CD4-positive, alpha-beta T cell (primary cell): ENCODE measurements around the gene JDP2. TPM values are rescaled to one million over a fixed set of nuclear protein-coding genes. Genes with fewer than 3 reads are reported as not detected.

Experiments used
- ATAC-seq: fragments of 200-7000 bp; cut with Tn5 transposase; one replicate; pipeline ENCODE4 v1.10.0; 2022; ENCODE audit warnings: mild to moderate bottlenecking; ENCODE audit not compliant: poor library complexity
- CTCF ChIA-PET: fragments of 350-600 bp; sonication (Branson Sonifier 250); formaldehyde crosslinking; loops from one replicate; lab custom pipeline; 2021; ENCODE audit warnings: antibody characterized with exemption, inconsistent platforms; lab: Charles Lee
- POLR2A ChIA-PET: fragments of 350-600 bp; sonication (Branson Sonifier 250); formaldehyde crosslinking; loops from one replicate; lab custom pipeline; 2021; ENCODE audit warnings: antibody characterized with exemption, inconsistent platforms; lab: Charles Lee
- DNase-seq, 14 experiments: peaks; one replicate each; pipeline ENCODE4 v3.0.0-alpha.2; 2013 to 2020; ENCODE audit warnings: mixed read lengths in 2 of 14
- H3K27ac ChIP-seq, 2 donors: one replicate each; pipeline versions ENCODE4 v1.5.1 to v1.7.0; 2013; ENCODE audit warnings: low read length in 2 of 2, low read depth in 1 of 2, mild to moderate bottlenecking in 1 of 2
- H3K27me3 ChIP-seq, 2 experiments: 1 replicate in 1 of 2; 2 replicates in 1 of 2; pipeline versions ENCODE4 v1.6.1 to v1.7.0; 2013; ENCODE audit warnings: low read length in 2 of 2, control low read depth in 1 of 2, mild to moderate bottlenecking in 1 of 2, moderate library complexity in 1 of 2; ENCODE audit not compliant: insufficient read depth in 2 of 2, control insufficient read depth in 1 of 2
- H3K36me3 ChIP-seq: one replicate; pipeline ENCODE4 v1.6.1; 2013; ENCODE audit warnings: low read length, control low read depth; ENCODE audit not compliant: insufficient read depth
- H3K4me1 ChIP-seq: one replicate; pipeline ENCODE4 v1.6.1; 2013; ENCODE audit warnings: low read length, control low read depth; ENCODE audit not compliant: insufficient read depth
- H3K4me3 ChIP-seq: one replicate; pipeline ENCODE4 v1.5.1; 2013; ENCODE audit warnings: mild to moderate bottlenecking, low read length, moderate library complexity
- H3K9me3 ChIP-seq, 2 experiments: 1 replicate in 1 of 2; 2 replicates in 1 of 2; pipeline versions ENCODE4 v1.6.1 to v1.7.0; 2013; ENCODE audit warnings: low read length in 2 of 2, mild to moderate bottlenecking in 2 of 2, control low read depth in 1 of 2, moderate library complexity in 1 of 2; ENCODE audit not compliant: control insufficient read depth in 1 of 2, insufficient read depth in 1 of 2
- H3K27ac Mint-ChIP-seq: one replicate; pipeline ENCODE4 v1.8.0; 2020; ENCODE audit warnings: mixed read lengths
- H3K27me3 Mint-ChIP-seq: one replicate; pipeline ENCODE4 v1.8.0; 2021; ENCODE audit warnings: mixed read lengths
- H3K36me3 Mint-ChIP-seq: one replicate; pipeline ENCODE4 v1.8.0; 2021; ENCODE audit warnings: low read depth, mixed read lengths
- H3K4me1 Mint-ChIP-seq: one replicate; pipeline ENCODE4 v1.8.0; 2021; ENCODE audit warnings: low read depth, mixed read lengths
- H3K4me3 Mint-ChIP-seq: one replicate; pipeline ENCODE4 v1.8.0; 2020; ENCODE audit warnings: mild to moderate bottlenecking, mixed read lengths
- H3K9me3 Mint-ChIP-seq: one replicate; pipeline ENCODE4 v1.8.0; 2020; ENCODE audit warnings: mixed read lengths
- CTCF ChIP-seq: fragments of 200-600 bp; IDR thresholded peaks from one replicate; pipeline ENCODE4 v1.8.0; 2022; ENCODE audit warnings: antibody characterized with exemption, mild to moderate bottlenecking
- intact Hi-C, 2 experiments: fragments of 100-400 bp; cut with DNase I in 1 of 2; cut with micrococcal nuclease in 1 of 2; formaldehyde crosslinking; loops; one replicate each; pipeline versions ENCODE4 v1.15.1 to v1.9.0; 2023 to 2025; cut with DNase I, micrococcal nuclease
- total RNA-seq, 174 experiments: library from RNA in 2 of 174; stranded (reverse) in 2 of 174; gene quantifications; one replicate each; pipeline ENCODE4 v1.2.3 and lab custom pipeline; 2021 to 2026

JDP2 gene
- total RNA-seq, 2 experiments from 2014 or later = 1.1 to 1.2 TPM

GRCh38 chr14:75433631-75434071, 5.8 kb downstream of the JDP2 start:
- POLR2A ChIA-PET = interaction anchor here (0.7 kb wide), 1 partner anchor 37 kb away, joined by 3 read pairs; no protein-coding TSS in a partner anchor
- CTCF ChIA-PET = interaction anchor here (0.8 to 1.3 kb wide), 2 partner anchors 128 to 143 kb away, joined by 3 to 4 read pairs; no protein-coding TSS in a partner anchor
- DNase-seq (no peak), ATAC-seq (no peak)
- no peaks in the 10 kb centered on the region for H3K36me3 Mint-ChIP-seq
- no peak for TF ChIP-seq CTCF
- no peak overlapping the region for H3K4me3 ChIP-seq
- no peak overlapping the region for H3K27ac Mint-ChIP-seq
- intact Hi-C loops = no loop called here
- peaks cover 12% of the 10 kb centered on the region for H3K4me1 Mint-ChIP-seq
- H3K4me3 Mint-ChIP-seq = no peak overlapping the region
- no peaks in the 10 kb centered on the region for H3K36me3 ChIP-seq
- H3K9me3 ChIP-seq = no peaks in the 10 kb centered on the region
- peaks cover 7% of the 10 kb centered on the region for H3K4me1 ChIP-seq
- H3K9me3 Mint-ChIP-seq = no peaks in the 10 kb centered on the region
- H3K27me3 ChIP-seq = peaks cover 2 to 6% of the 10 kb centered on the region in 2 experiments
- no peak overlapping the region for H3K27ac ChIP-seq
- peaks cover 12% of the 10 kb centered on the region for H3K27me3 Mint-ChIP-seq

- ATAC-seq (no peak), DNase-seq (no peak)
- no peak overlapping the region for H3K4me3 Mint-ChIP-seq
- no peak overlapping the region for H3K4me3 ChIP-seq
- no peaks in the 10 kb centered on the region for H3K9me3 ChIP-seq
- no peaks in the 10 kb centered on the region for H3K9me3 Mint-ChIP-seq
- H3K27ac Mint-ChIP-seq = no peak overlapping the region
- ChIA-PET CTCF (interaction anchor here (1.3 kb wide), 1 partner anchor 127 kb away, joined by 4 read pairs; no protein-coding TSS in a partner anchor), POLR2A (no interaction called here)
- no peaks in the 10 kb centered on the region for H3K36me3 ChIP-seq
- H3K27me3 Mint-ChIP-seq = peaks cover 8% of the 10 kb centered on the region
- H3K4me1 ChIP-seq = peaks cover 4% of the 10 kb centered on the region
- H3K27ac ChIP-seq = no peak overlapping the region
- H3K4me1 Mint-ChIP-seq = peaks cover 12% of the 10 kb centered on the region
- intact Hi-C loops = no loop called here
- TF ChIP-seq CTCF = no peak
- H3K36me3 Mint-ChIP-seq = no peaks in the 10 kb centered on the region
- no peaks in the 10 kb centered on the region for H3K27me3 ChIP-seq
Observed at GRCh38 chr14:75434138-75434889, 6.5 kb downstream of the JDP2 start.

- Mint-ChIP-seq H3K4me3 (no peak overlapping the region), H3K4me1 (peaks cover 12% of the 10 kb centered on the region), H3K27ac (no peak overlapping the region), H3K36me3 (no peaks in the 10 kb centered on the region), H3K9me3 (no peaks in the 10 kb centered on the region), H3K27me3 (peaks cover 2% of the 10 kb centered on the region)
- Histone ChIP-seq H3K36me3 (no peaks in the 10 kb centered on the region), H3K27me3 (no peaks in the 10 kb centered on the region), H3K4me3 (no peak overlapping the region), H3K9me3 (no peaks in the 10 kb centered on the region), H3K27ac (no peak overlapping the region), H3K4me1 (peaks cover 4% of the 10 kb centered on the region)
- ChIA-PET POLR2A (no interaction called here), CTCF (no interaction called here)
- intact Hi-C loops = no loop called here
- DNase-seq (no peak), ATAC-seq (no peak)
- no peak for TF ChIP-seq CTCF
Observed at GRCh38 chr14:75434890-75435248, 7.0 kb downstream of the JDP2 start.
